DOHH2 (cell line): ENCODE data around the gene AXIN2.

Experiments
- EZH2phosphoT487 ChIP-seq: fragments of 200-600 bp; sonication (generic); IDR thresholded peaks from 2 replicates; pipeline ENCODE4 v1.6.1; 2017; ENCODE audit warnings: borderline replicate concordance, mild to moderate bottlenecking, antibody characterized with exemption, low read length, moderate library complexity, mixed read lengths
- TF ChIP-seq, protein P1 (sequence below): fragments of 200-600 bp; sonication (generic); IDR thresholded peaks from one replicate; pipeline ENCODE4 v1.5.1; 2014; ENCODE audit warnings: antibody characterized with exemption, mild to moderate bottlenecking, low read depth, low read length; ENCODE audit not compliant: poor library complexity, severe bottlenecking

GRCh38 chr17:65542610-65543009 lies 18.8 kb downstream of the AXIN2 start:
- TF ChIP-seq, protein P1, sequence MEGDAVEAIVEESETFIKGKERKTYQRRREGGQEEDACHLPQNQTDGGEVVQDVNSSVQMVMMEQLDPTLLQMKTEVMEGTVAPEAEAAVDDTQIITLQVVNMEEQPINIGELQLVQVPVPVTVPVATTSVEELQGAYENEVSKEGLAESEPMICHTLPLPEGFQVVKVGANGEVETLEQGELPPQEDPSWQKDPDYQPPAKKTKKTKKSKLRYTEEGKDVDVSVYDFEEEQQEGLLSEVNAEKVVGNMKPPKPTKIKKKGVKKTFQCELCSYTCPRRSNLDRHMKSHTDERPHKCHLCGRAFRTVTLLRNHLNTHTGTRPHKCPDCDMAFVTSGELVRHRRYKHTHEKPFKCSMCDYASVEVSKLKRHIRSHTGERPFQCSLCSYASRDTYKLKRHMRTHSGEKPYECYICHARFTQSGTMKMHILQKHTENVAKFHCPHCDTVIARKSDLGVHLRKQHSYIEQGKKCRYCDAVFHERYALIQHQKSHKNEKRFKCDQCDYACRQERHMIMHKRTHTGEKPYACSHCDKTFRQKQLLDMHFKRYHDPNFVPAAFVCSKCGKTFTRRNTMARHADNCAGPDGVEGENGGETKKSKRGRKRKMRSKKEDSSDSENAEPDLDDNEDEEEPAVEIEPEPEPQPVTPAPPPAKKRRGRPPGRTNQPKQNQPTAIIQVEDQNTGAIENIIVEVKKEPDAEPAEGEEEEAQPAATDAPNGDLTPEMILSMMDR = no peak
- no peak for TF ChIP-seq EZH2phosphoT487
